ENCODE measurements around the gene HKDC1. TPM values are rescaled to one million over a fixed set of nuclear protein-coding genes. Genes with fewer than 3 reads are reported as not detected.

HKDC1 gene
- total RNA-seq, 1 donor from 2014 or later: not detected

DNA sequence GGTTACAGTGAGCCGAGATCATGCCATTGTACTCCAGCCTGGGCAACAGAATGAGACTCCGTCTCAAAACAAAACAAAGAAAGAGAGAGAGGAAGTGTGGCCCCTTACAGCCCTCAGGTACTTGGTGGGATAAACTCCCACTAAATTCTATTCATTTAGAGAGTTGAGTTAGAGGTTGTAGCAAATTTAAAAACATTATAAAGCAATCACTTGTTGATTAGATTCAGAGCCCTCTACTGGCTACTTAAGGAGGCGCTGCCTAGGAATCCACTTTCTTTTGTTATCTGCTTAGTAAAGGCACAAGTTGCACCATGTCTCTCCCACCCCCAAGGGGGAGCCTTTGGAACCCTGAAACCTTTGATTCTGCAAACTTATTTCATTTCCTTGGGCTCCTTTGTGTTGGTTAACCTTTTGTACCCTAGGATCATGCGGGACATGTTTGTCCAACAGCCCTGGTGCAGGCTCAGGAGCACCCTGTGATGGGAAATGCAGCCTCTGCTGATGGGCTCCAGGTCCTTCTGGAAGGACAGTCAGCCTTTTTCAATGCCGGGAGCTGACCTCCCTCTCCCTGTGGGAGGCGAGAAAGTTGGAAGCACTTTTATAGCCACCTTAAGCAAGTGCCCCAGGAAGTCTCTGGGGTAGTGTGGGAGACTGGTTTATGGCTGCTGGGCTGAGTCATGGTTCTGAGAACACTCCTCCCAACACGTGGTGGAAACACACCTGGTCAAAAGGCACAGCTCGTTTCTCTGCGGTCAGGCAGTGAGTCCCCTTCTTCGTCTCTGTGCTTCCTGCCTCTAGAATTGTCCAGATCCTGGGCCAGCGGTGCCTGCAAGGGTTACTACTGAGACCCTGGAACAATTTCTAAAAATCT lies 2.3 kb downstream of the HKDC1 start:
- Mint-ChIP-seq H3K27ac (ENCODE audit: unreplicated experiment) (no peak overlapping the region), H3K9me3 (ENCODE audit: unreplicated experiment) (no peaks in the 10 kb centered on the region), H3K27me3 (ENCODE audit: unreplicated experiment) (peaks cover 6% of the 10 kb centered on the region), H3K4me3 (ENCODE audit: unreplicated experiment) (no peak overlapping the region), H3K36me3 (ENCODE audit: unreplicated experiment) (no peaks in the 10 kb centered on the region), H3K4me1 (ENCODE audit: low read depth, unreplicated experiment) (peaks cover 13% of the 10 kb centered on the region)
- TF ChIP-seq, protein P1, sequence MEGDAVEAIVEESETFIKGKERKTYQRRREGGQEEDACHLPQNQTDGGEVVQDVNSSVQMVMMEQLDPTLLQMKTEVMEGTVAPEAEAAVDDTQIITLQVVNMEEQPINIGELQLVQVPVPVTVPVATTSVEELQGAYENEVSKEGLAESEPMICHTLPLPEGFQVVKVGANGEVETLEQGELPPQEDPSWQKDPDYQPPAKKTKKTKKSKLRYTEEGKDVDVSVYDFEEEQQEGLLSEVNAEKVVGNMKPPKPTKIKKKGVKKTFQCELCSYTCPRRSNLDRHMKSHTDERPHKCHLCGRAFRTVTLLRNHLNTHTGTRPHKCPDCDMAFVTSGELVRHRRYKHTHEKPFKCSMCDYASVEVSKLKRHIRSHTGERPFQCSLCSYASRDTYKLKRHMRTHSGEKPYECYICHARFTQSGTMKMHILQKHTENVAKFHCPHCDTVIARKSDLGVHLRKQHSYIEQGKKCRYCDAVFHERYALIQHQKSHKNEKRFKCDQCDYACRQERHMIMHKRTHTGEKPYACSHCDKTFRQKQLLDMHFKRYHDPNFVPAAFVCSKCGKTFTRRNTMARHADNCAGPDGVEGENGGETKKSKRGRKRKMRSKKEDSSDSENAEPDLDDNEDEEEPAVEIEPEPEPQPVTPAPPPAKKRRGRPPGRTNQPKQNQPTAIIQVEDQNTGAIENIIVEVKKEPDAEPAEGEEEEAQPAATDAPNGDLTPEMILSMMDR (IDR thresholded peaks at IDR 0.05; ENCODE audit: partially characterized antibody, unreplicated experiment): peak; percentile 77
- DNase-seq: no peak

DNA sequence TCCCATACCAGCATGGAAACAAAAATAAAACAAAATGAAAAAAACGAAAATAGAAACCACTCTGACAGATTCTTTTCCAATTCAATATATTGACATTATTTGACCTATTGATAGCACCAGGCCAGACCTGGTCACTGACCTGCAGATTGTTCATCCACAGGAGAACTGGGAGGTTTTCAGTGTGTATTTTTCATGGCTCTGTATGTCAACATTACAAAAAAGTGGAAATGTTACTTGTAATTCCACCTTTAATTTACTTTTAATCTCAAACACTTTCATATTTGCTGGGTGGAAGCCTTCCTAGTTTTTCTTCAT lies 2.9 kb downstream of the HKDC1 start:
- peaks cover 13% of the 10 kb centered on the region for H3K4me1 Mint-ChIP-seq (ENCODE audit: low read depth, unreplicated experiment)

DNA sequence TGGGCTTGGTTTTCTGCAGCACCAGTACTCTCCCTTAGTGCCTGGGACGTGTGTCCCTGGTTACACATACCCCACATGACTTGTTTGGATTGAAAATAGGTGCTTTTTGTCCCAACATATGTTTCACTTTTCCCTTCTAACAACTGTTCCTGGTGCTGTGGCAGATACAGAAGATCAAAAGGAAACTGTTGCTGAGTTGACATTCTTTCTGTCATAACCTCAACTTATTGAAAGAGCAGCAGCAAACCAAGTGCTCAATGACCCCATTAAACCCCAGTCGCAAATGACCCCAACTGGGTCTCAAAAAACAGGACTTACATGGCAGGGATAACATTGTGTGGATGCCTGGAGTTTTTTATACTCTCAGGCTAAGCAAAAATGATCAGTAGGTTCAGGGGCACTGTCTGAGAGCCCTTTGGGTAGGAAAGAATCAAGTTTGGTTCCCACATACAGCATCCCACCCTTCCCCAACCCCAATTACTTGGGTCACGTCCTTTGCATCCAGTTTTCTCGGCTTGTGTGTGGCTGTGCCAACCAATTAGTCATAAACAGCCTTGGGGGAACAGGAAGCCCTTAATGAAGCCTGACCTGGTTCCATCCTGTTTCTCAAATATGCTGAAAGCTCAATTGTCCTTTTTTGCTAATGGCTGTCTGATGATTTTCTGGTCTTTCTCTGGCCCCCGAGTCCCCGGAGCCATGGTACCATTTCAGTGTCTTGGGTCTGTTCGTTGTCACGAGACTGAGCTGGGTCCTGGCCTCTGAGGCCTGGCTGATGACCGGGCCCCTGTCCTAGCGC lies 4.9 kb downstream of the HKDC1 start:
- Mint-ChIP-seq H3K4me1 (ENCODE audit: low read depth, unreplicated experiment) (peaks cover 13% of the 10 kb centered on the region), H3K9me3 (ENCODE audit: unreplicated experiment) (peaks cover 3% of the 10 kb centered on the region), H3K27ac (ENCODE audit: unreplicated experiment) (peak overlapping the region; percentile 53), H3K27me3 (ENCODE audit: unreplicated experiment) (peaks cover 6% of the 10 kb centered on the region), H3K36me3 (ENCODE audit: unreplicated experiment) (no peaks in the 10 kb centered on the region), H3K4me3 (ENCODE audit: unreplicated experiment) (no peak overlapping the region)
- no peak for DNase-seq
- TF ChIP-seq, protein P1 (IDR thresholded peaks at IDR 0.05; ENCODE audit: partially characterized antibody, unreplicated experiment): no peak

More for the DNA sequence above, 2.9 kb downstream of the HKDC1 start:
- Mint-ChIP-seq H3K36me3 (ENCODE audit: unreplicated experiment) (no peaks in the 10 kb centered on the region), H3K4me3 (ENCODE audit: unreplicated experiment) (no peak overlapping the region), H3K27me3 (ENCODE audit: unreplicated experiment) (peaks cover 6% of the 10 kb centered on the region), H3K27ac (ENCODE audit: unreplicated experiment) (no peak overlapping the region), H3K9me3 (ENCODE audit: unreplicated experiment) (peaks cover 2% of the 10 kb centered on the region)
- DNase-seq: no peak
- TF ChIP-seq, protein P1 (IDR thresholded peaks at IDR 0.05; ENCODE audit: partially characterized antibody, unreplicated experiment): no peak

DNA sequence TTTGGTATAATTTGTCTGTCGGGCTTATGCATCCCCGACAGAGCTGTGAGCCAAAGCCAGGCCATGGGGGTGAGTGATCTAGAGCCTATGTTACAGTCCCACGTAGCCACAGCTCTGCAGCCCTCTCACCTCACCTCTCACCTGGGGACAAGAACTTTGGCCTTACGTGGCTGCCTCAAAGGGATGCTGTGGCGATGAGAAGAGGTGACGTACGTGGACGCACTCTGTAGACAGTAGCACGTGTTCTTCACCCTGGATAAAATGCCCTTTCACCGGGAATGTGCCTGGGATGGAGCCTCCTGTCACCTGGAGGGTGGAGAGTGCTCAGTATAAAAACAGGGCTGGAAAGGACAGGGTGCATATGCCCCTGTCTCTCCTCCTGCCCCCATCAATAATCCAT lies 5.5 kb downstream of the HKDC1 start:
- TF ChIP-seq, protein P1 (IDR thresholded peaks at IDR 0.05; ENCODE audit: partially characterized antibody, unreplicated experiment): no peak
- H3K4me3 Mint-ChIP-seq (ENCODE audit: unreplicated experiment): peak overlapping the region; percentile 11
- peak overlapping the region; percentile 83 for H3K27ac Mint-ChIP-seq (ENCODE audit: unreplicated experiment)
- H3K4me1 Mint-ChIP-seq (ENCODE audit: low read depth, unreplicated experiment): peaks cover 13% of the 10 kb centered on the region
- peaks cover 3% of the 10 kb centered on the region for H3K9me3 Mint-ChIP-seq (ENCODE audit: unreplicated experiment)
- peaks cover 3% of the 10 kb centered on the region for H3K27me3 Mint-ChIP-seq (ENCODE audit: unreplicated experiment)
- no peaks in the 10 kb centered on the region for H3K36me3 Mint-ChIP-seq (ENCODE audit: unreplicated experiment)
- no peak for DNase-seq

All from glutamatergic neuron (in vitro differentiated cells).